ENCODE measurements around the gene FUT3. TPM values are rescaled to one million over a fixed set of nuclear protein-coding genes. Genes with fewer than 3 reads are reported as not detected.

FUT3 gene
- polyA plus RNA-seq, 3 donors, result not detected

- Histone ChIP-seq H3K9ac (ENCODE audit: insufficient read depth, low read length, poor library complexity, severe bottlenecking) (no peak overlapping the region), H3K36me3 (replicated peaks in 1 of 2; ENCODE audit: control insufficient read depth in 1 of 2, insufficient read depth in 2 of 2, low read length in 2 of 2) (peaks cover 34 to 38% of the 10 kb centered on the region in 2 donors), H3K4me3 (replicated peaks in 1 of 3; ENCODE audit: low read depth in 2 of 3, low read length in 3 of 3) (no peak overlapping the region), H3K27ac (ENCODE audit: low read depth in 1 of 2, low read length in 2 of 2) (no peak overlapping the region), H3K9me3 (replicated peaks in 1 of 2; ENCODE audit: control insufficient read depth in 1 of 2, insufficient read depth in 1 of 2, low read length in 2 of 2) (no peaks in the 10 kb centered on the region), H3K4me1 (ENCODE audit: control insufficient read depth in 1 of 2, insufficient read depth in 2 of 2, low read length in 2 of 2) (no peaks in the 10 kb centered on the region), H4K20me1 (ENCODE audit: insufficient read depth, low read length) (peaks cover 36% of the 10 kb centered on the region), H3K27me3 (ENCODE audit: control insufficient read depth in 2 of 2, insufficient read depth in 2 of 2, low read length in 2 of 2) (peaks cover 0 to 14% of the 10 kb centered on the region in 2 donors), H2AFZ (ENCODE audit: insufficient read depth, low read depth, low read length, poor library complexity, severe bottlenecking) (no peak overlapping the region), H3K79me2 (ENCODE audit: insufficient read depth, low read length) (peaks cover 23% of the 10 kb centered on the region), H3K4me2 (replicated peaks; ENCODE audit: extremely low read depth, low read length, poor library complexity, severe bottlenecking) (no peak overlapping the region)
- intact Hi-C loops (cut with micrococcal nuclease), result no loop called here
- Mint-ChIP-seq H3K9me3 (peaks cover 0 to 2% (median 0%) of the 10 kb centered on the region in 7 donors), H3K27me3 (ENCODE audit: low read depth in 3 of 3) (peaks cover 11 to 27% (median 18%) of the 10 kb centered on the region in 3 donors), H3K36me3 (peaks cover 25 to 43% of the 10 kb centered on the region in 2 donors), H3K4me3 (no peak overlapping the region), H3K4me1 (no peaks in the 10 kb centered on the region), H3K27ac (no peak overlapping the region)
- WGBS (ENCODE audit: insufficient coverage), result 89% methylated on average over 14 of the region's 15 CpGs
- DNase-seq, result no peak
- TF ChIP-seq CTCF (IDR thresholded peaks at IDR 0.05), result no peak
Observed at GRCh38 chr19:5895409-5895808, 44.2 kb upstream of the FUT3 start.

GRCh38 chr19:5894704-5895349, 43.6 kb upstream of the FUT3 start:
- Histone ChIP-seq H3K4me3 (replicated peaks in 1 of 3; ENCODE audit: low read depth in 2 of 3, low read length in 3 of 3) (no peak overlapping the region), H3K9ac (ENCODE audit: insufficient read depth, low read length, poor library complexity, severe bottlenecking) (no peak overlapping the region), H3K4me1 (ENCODE audit: control insufficient read depth in 1 of 2, insufficient read depth in 2 of 2, low read length in 2 of 2) (no peaks in the 10 kb centered on the region), H3K36me3 (replicated peaks in 1 of 2; ENCODE audit: control insufficient read depth in 1 of 2, insufficient read depth in 2 of 2, low read length in 2 of 2) (peaks cover 31 to 32% of the 10 kb centered on the region in 2 donors), H3K9me3 (replicated peaks in 1 of 2; ENCODE audit: control insufficient read depth in 1 of 2, insufficient read depth in 1 of 2, low read length in 2 of 2) (no peaks in the 10 kb centered on the region), H3K27ac (ENCODE audit: low read depth in 1 of 2, low read length in 2 of 2) (no peak overlapping the region), H2AFZ (ENCODE audit: insufficient read depth, low read depth, low read length, poor library complexity, severe bottlenecking) (no peak overlapping the region), H3K4me2 (replicated peaks; ENCODE audit: extremely low read depth, low read length, poor library complexity, severe bottlenecking) (no peak overlapping the region), H3K27me3 (ENCODE audit: control insufficient read depth in 2 of 2, insufficient read depth in 2 of 2, low read length in 2 of 2) (peaks cover 0 to 14% of the 10 kb centered on the region in 2 donors), H4K20me1 (ENCODE audit: insufficient read depth, low read length) (peaks cover 30% of the 10 kb centered on the region), H3K79me2 (ENCODE audit: insufficient read depth, low read length) (peaks cover 17% of the 10 kb centered on the region)
- no peak overlapping the region for H3K4me3 Mint-ChIP-seq
- H3K4me1 Mint-ChIP-seq, result no peaks in the 10 kb centered on the region
- intact Hi-C loops (cut with micrococcal nuclease), result loop anchor here in 1 of 2 donors (5.0 kb wide), 1 partner anchor 88 kb away; the partner anchor contains the start of gene NRTN
- H3K27me3 Mint-ChIP-seq (ENCODE audit: low read depth in 3 of 3), result peaks cover 15 to 31% (median 20%) of the 10 kb centered on the region in 3 donors
- WGBS (ENCODE audit: insufficient coverage), result 86% methylated on average over 16 of the region's 28 CpGs
- no peak overlapping the region for H3K27ac Mint-ChIP-seq
- peaks cover 19 to 37% of the 10 kb centered on the region in 2 donors for H3K36me3 Mint-ChIP-seq
- TF ChIP-seq CTCF (IDR thresholded peaks at IDR 0.05), result no peak
- no peak for DNase-seq
- peaks cover 0 to 2% (median 0%) of the 10 kb centered on the region in 7 donors for H3K9me3 Mint-ChIP-seq
